NB4 (cell line): Measurements from ENCODE around the gene WIPF3.

ENCODE experiments used
- DNase-seq: peaks from one replicate; pipeline ENCODE4 v3.0.0; 2010; ENCODE audit warnings: low read depth
- H3K4me3 ChIP-seq: one replicate; pipeline ENCODE4 v1.5.1; 2011; ENCODE audit warnings: mild to moderate bottlenecking, low read depth, low read length, moderate library complexity
- MAX ChIP-seq: IDR thresholded peaks from 2 replicates; pipeline ENCODE4 v1.6.1; 2011; ENCODE audit warnings: low read depth, low read length
- MYC ChIP-seq: IDR thresholded peaks from 2 replicates; pipeline ENCODE4 v1.6.1; 2011; ENCODE audit warnings: low read depth, low read length
- POLR2A ChIP-seq: IDR thresholded peaks from 2 replicates; pipeline ENCODE4 v1.6.1; 2011; ENCODE audit warnings: mild to moderate bottlenecking; ENCODE audit not compliant: insufficient read length; ENCODE audit errors: extremely low read depth
- TF ChIP-seq, protein P1 (sequence below): IDR thresholded peaks from one replicate; pipeline ENCODE4 v1.5.1; 2012; ENCODE audit warnings: low read depth, low read length

The WIPF3 gene

GRCh38 chr7:29825775-29826529, 19.6 kb downstream of the WIPF3 start:
- H3K4me3 ChIP-seq: no peak overlapping the region
- TF ChIP-seq MAX (no peak), MYC (no peak), POLR2A (no peak)
- TF ChIP-seq, protein P1, sequence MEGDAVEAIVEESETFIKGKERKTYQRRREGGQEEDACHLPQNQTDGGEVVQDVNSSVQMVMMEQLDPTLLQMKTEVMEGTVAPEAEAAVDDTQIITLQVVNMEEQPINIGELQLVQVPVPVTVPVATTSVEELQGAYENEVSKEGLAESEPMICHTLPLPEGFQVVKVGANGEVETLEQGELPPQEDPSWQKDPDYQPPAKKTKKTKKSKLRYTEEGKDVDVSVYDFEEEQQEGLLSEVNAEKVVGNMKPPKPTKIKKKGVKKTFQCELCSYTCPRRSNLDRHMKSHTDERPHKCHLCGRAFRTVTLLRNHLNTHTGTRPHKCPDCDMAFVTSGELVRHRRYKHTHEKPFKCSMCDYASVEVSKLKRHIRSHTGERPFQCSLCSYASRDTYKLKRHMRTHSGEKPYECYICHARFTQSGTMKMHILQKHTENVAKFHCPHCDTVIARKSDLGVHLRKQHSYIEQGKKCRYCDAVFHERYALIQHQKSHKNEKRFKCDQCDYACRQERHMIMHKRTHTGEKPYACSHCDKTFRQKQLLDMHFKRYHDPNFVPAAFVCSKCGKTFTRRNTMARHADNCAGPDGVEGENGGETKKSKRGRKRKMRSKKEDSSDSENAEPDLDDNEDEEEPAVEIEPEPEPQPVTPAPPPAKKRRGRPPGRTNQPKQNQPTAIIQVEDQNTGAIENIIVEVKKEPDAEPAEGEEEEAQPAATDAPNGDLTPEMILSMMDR: no peak
- DNase-seq: no peak

- TF ChIP-seq MYC (no peak), MAX (no peak), POLR2A (no peak)
- TF ChIP-seq, protein P1: no peak
- no peak overlapping the region for H3K4me3 ChIP-seq
- no peak for DNase-seq
These were observed 20.2 kb downstream of the WIPF3 start for GRCh38 chr7:29826530-29826822.

GRCh38 chr7:29826904-29827303, 20.6 kb downstream of the WIPF3 start:
- no peak for TF ChIP-seq MYC
- TF ChIP-seq POLR2A: no peak
- TF ChIP-seq MAX: no peak
- TF ChIP-seq, protein P1: no peak
- DNase-seq: no peak
- H3K4me3 ChIP-seq: no peak overlapping the region

GRCh38 chr7:29831705-29832104, 25.4 kb downstream of the WIPF3 start:
- DNase-seq: no peak
- H3K4me3 ChIP-seq: no peak overlapping the region
- no peak for TF ChIP-seq MYC
- no peak for TF ChIP-seq MAX
- no peak for TF ChIP-seq POLR2A
- TF ChIP-seq, protein P1: no peak

DNA sequence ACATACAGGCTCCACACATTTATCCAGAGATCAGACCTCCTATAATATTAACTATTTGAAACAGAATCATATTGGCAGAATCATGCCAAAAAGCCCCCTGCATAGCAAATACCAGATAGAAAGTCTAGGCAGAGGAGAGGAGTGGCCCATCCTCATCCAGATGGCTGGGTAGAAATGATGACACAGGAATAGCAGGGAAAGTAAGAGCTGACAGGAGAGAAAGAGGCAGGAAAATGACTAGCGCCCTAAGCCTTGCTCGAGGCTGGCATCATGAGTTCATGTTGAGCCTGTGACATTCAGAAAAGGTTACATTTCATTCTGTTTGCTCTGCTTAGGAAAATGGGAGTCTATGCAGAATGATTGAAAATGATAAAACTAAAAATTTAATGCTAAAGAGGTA, 27.6 kb downstream of the WIPF3 start:
- TF ChIP-seq POLR2A: no peak
- no peak for TF ChIP-seq MYC
- TF ChIP-seq, protein P1: no peak
- no peak for TF ChIP-seq MAX
- no peak for DNase-seq
- H3K4me3 ChIP-seq: no peak overlapping the region

GRCh38 chr7:29835718-29836117, 29.4 kb downstream of the WIPF3 start:
- H3K4me3 ChIP-seq: no peak overlapping the region
- no peak for DNase-seq
- TF ChIP-seq POLR2A (no peak), MAX (no peak), MYC (no peak)
